T-helper 1 cell (primary cell): ENCODE data around the gene MYO7B.
A peak's percentile ranks its signal among the peaks of the same experiment; 100 is the strongest.

Experiments used
- DNase-seq, 5 donors: peaks; one replicate each; pipeline ENCODE4 v3.0.0-alpha.2; 2012 to 2020
- total RNA-seq, 4 donors: gene quantifications; one replicate each; lab custom pipeline; 2026; lab: John Stamatoyannopoulos, UW

The MYO7B gene
- total RNA-seq: 0 to 0.30 (median 0.14) reads per million in 4 donors

GRCh38 chr2:127535422-127535901 lies at the start of gene MYO7B:
MYO7B (plus strand) TSS chr2:127535683; CDS start chr2:127559723, 24,040 bp downstream.
- DNase-seq: no peak

DNA sequence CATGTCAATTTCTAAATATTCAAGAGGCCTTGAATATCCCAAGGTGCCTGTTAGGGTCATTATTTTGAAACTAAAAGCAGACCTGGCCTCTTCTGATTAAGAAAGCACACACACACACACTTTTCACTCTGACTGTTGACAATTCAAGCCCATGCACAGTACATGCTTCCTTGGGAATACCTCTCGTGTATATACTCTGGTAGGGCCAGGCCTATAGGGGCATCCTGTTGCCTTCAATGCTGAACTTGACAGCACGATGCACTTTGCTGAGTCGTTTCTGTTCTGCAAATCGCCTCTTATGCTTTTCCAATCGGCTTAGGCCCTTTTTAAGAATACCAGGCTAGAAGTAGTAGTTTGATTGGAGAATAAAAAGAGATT lies 49.8 kb upstream of the MYO7B start:
- DNase-seq: no peak

- DNase-seq: no peak
These were observed 49.0 kb upstream of the MYO7B start for GRCh38 chr2:127486247-127487058.

DNA sequence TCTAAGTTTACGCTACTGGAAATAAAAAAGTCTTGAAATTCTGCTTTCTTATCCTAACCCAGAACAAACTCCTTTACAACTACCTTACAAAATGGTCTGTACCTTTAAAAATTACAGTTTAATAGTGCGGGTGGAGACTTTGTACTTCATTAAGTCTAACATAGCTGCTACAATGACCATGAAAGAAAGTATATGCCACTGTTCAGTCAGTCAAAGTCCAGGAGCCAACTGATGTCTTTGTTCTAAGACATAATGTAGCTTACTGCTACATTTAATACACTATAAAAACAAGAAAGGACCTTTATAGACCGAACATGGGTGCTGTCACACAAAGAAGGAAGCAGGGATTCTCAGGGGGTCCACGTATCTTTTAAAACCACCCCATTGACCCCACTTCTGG lies 45.2 kb upstream of the MYO7B start:
- no peak for DNase-seq

- DNase-seq: no peak
These were observed 37.1 kb upstream of the MYO7B start for GRCh38 chr2:127498386-127498785.

DNA sequence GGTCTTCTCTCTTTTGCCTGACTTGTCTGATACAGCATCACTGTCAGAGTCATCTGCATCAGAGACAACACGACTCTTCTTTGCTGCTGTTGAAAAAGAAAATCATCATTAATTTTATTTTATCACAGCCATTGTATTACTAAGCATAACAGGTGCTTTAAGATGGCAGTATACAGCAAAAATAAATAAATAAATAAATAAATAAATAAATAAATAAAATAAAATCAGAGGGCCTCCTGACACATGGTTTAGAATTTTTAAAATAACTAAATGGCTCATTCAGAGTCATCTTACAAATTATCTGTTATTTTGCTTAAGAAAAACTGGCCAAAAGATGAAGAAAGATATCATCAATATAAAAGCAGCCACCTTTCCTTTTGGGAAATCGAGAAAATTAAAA lies 32.0 kb upstream of the MYO7B start:
- no peak for DNase-seq

GRCh38 chr2:127504552-127505430 lies 30.7 kb upstream of the MYO7B start:
- DNase-seq: no peak

DNA sequence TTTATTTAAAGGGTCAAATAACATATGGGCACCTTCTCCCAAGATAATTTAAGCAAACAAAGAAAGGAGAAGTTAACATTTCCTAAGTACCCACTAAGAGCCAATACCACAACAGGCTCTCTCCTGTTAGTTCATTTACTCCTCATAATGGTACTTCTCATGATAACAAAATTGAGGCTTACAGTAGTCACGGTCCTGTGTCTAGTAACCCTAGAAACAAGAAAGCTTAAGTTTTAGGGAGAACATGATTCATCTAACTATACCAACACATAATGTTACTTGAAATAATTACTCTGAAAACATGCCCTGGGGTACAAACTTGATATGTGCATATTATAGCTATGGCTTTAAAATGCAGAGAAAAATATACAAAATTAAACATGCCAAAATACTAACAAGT lies 29.0 kb upstream of the MYO7B start:
- DNase-seq: no peak

GRCh38 chr2:127508023-127508630 lies 27.4 kb upstream of the MYO7B start:
- no peak for DNase-seq

- DNase-seq: no peak
These were observed 26.9 kb upstream of the MYO7B start for GRCh38 chr2:127508631-127509034.

DNA sequence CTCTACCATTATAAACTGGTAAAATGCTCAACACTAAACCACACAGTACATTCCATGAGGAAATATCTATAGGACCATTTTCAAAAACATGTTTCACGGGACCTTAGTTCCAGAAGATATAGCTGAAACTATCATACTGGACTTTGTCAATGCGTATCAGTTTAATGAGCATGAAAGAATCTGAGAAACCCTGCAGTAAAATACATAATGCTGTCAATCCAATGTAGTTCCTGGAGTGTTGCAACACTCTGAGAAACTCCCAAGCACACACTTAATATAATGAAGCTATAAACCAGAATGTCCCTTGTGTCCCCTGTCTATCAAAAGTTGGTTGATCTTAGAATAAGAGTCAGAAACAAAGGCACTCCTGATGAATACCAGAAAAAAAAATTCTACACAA lies 25.4 kb upstream of the MYO7B start:
- DNase-seq: no peak

DNA sequence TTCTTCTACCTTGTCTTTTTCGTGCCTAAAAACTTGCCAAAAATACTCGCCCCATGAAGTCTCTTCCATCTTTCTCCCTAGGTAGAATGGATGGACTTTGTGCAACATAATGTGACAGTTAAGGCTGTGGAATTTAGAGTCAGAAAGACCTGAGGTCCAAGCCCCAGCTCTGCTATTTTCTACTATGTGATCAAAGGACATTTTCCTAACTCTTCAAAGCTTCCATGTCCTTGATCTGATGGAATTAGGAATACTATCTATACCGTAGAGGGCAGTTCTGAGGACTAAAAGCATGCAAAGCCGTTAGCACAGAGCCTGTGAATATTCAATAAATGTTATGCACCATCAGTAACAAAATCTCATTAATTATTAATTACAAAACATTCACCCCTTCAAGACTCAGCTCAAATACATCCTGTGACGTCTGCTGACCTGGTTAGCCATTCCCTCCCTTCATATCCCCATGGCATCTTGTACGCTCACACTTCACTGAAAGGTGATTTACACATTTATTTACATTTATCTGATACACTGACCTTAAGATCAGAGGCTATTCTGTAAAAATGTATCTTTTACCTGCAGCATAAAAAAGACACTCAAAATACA lies 24.3 kb upstream of the MYO7B start:
- DNase-seq: no peak

- DNase-seq: no peak
These were observed 23.6 kb upstream of the MYO7B start for GRCh38 chr2:127511917-127512316.

- DNase-seq: no peak
These were observed 23.1 kb upstream of the MYO7B start for GRCh38 chr2:127512362-127512761.

- no peak for DNase-seq
These were observed 21.4 kb upstream of the MYO7B start for GRCh38 chr2:127514076-127514475.

GRCh38 chr2:127514485-127514884 lies 21.0 kb upstream of the MYO7B start:
- DNase-seq: no peak

DNA sequence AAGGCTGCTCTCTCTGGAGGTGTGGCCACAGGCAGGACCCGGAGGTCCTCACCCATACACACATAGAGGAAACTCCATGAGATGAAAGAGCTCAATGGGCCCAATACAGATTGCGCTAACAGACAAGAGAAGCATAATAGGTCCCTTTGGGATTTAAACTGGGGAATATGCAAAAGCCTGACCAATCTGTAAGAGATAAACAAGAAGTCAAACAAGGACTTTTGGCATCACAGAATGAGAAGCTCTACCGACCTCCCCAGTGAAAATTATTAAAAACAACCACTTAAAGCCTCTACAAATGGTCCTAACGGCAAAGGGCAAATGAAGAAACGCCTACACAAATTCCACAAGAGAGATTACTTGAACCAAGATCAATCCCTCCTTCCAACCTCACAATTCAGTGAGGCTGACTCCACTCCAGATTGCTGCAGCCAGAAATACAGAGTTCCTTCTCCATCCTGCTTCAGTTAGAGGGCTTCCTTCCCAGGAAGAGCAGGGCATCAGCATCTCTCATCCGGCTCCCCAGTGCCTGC lies 20.0 kb upstream of the MYO7B start:
- no peak for DNase-seq

GRCh38 chr2:127516041-127516762 lies 19.3 kb upstream of the MYO7B start:
- no peak for DNase-seq

- DNase-seq: no peak
These were observed 18.0 kb upstream of the MYO7B start for GRCh38 chr2:127517465-127517864.

- no peak for DNase-seq
These were observed 15.1 kb upstream of the MYO7B start for GRCh38 chr2:127520424-127520823.

- peak in 1 of 5 donors; percentile 37 for DNase-seq
These were observed 12.1 kb upstream of the MYO7B start for GRCh38 chr2:127523269-127523939.
